ENCODE data around the gene NYNRIN.
"Not testable (repeated sequence)": the region's sequence is repeated elsewhere in the genome, so short reads cannot be mapped to it uniquely, and the experiment has no call there.

Gene NYNRIN

DNA sequence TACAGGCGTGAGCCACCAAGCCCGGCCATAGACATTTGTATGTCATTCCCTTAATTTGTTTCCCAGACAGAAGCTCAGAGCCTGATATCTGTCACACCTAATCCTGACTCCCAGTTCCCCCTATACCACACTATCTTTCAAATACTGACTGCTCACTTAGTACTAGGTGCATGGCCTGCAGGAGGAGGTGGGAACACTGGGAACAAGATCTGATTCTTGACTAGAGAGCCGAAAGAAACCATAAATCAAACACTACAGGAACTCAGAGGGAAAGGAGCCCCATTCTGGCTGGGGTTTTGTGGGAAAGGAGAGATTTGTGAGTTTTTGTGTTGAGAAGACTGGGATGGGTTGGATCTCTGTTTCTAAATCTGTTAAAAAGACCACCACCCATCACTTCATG, 35.9 kb downstream of the NYNRIN start:
- no peak for DNase-seq

DNA sequence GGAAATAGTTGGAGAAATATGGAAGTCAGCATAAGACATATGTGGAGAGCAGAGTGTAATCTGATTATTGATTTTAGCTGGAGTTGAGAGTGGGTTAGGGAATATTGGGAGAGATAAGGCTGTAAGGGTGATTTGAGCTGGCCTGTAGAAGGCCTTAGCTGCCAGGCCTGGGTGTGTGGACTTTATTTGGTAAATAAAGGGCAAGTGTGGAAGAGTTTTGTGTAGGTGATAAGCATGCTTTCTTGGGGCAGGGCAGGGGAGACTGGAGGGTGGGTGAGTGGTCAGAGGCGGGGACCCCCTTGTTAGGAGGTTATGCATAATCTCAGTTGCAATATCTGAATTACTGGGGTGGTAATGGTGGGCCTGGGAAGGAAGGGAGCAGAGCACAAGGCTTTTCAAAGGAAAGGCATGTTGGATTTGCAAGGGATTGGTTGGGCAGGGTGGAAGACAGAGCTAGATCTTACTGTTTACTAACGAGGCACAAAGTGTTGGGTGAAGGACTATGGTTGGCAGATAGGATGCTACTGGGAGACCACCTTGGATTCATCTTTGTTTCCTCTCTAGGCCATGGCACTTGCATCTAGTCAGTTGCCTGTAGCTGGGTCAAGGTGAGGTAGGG, 36.5 kb downstream of the NYNRIN start:
- DNase-seq: no peak

DNA sequence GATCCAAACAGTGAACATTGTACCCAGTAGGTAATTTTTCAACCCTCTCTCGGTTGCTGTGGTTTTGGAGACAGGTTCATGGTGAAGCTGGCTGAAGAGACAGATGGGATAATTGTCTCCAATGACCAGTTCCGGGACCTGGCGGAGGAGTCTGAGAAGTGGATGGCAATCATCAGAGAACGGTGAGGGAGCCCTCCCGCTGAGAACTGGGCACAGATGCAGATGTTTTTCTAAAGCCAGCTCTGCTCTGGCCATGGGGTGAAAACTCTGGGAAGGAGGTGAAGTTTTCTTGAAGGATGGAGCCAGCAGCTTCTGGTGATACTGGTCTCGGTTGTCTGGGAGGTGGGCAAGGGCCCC, 37.2 kb downstream of the NYNRIN start:
- DNase-seq: no peak

DNA sequence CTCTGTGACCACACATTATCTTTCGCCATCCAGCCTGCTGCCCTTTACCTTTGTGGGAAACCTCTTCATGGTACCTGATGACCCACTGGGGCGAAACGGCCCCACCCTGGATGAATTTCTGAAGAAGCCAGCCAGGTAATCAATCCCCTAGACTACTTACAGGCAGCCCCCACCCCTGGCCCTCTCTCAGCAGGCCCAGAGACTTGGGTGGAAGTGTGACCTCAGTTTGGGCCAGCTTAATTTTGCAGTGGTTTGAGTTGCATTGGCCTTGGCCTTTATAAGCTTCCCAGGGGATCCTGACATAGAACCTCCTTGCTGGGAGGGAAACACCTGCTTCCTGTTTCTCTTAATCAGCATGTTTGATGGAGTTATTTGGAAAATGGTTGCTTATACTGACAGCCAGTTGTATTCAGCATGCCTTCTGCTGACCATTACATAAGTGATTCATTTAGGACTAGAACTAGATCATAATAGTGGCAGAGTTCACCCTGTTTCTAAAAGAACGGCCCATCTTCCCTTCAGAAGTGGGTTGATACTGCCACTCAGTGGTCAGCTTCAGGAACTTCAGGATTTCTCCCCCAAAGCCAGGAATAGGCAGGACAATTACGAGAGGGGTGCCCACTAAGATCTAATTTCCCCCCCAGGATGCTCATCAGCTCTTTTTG, 37.7 kb downstream of the NYNRIN start:
- DNase-seq: no peak

DNA sequence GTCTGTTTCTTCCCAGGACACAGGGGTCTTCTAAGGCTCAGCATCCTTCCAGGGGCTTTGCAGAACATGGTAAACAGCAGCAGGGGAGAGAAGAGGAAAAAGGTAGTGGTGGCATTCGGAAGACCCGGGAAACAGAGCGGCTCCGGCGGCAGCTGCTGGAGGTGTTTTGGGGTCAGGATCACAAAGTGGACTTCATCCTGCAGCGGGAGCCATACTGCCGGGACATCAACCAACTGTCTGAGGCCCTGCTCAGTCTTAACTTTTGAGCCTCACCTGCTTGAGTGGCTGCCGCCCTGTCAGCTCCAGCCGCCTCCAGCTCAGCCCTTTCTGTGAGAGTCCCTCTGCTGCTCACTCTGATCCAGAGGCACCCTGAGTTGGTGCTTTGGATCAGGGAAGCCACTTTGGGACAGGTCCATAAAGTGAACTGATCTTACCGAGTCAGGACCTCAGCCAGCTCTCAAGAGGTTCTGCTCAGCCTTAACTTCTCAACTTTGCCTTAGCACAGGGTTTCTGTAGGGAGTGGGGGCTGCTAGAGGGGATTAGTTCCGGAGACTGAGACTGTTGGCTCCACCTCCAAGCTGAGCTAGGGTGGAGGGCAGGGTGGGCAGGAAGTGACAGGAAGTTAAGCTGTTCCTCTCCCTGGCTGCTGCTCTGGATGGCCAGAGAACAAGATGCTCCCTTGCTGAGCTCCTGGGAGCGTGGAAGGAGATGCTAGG, 38.4 kb downstream of the NYNRIN start:
- DNase-seq: no peak

DNA sequence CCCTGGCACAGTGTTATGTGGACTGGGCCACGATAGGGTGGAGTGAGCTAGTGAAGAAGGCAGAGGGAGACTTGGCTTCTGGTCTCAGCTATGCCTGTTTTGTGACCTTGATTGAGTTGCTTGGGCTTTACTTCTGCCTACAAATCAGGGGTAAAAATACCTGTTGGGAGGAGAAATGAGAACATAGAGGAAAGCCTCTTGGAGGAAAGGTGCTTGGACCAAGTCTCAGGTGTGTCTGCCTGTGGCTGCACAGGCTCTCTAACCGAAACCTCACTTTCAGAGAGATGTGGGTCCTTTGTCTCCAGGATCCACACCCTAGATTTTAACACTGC, 38.9 kb downstream of the NYNRIN start:
- DNase-seq: no peak

DNA sequence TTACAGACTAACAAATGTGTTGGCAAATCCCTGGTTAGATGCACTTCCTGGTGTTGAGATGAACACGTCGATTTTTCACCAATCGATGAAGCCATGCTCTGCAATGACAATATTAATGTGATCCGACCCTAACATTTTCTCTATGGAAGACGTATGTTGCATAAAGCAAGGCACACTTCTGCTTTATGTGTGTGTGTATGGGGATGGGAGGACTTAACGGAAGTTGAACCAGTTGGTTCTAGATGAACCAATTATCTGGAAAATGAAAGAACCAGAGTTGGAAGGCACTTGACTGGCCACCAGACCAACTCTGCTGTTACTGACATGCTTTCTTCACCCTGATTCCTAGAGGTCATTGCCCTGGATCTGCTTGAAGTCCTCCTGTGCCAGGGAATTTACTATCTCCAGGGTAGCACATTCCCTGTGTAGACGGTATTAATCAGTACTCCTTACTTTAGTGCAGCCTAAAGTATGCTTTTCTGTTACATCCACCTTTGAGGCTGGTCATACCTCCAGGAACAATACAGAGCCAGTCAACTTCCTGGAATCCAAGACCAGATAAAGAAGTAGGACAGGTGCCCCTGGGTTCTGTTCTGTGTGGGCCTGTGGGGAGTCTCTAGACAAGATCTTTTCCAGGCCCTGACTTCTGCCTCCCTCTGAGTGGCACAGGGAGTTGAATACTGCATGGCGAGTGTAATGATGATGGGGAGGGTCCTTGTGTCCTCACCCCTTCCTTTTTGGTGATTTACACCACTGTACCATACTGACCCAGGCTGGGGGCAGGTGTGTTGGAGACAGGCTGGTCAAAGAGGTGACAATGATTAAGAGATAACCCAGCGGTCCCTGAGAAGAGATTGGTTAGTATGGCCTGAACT, 39.7 kb downstream of the NYNRIN start:
- DNase-seq: no peak

DNA sequence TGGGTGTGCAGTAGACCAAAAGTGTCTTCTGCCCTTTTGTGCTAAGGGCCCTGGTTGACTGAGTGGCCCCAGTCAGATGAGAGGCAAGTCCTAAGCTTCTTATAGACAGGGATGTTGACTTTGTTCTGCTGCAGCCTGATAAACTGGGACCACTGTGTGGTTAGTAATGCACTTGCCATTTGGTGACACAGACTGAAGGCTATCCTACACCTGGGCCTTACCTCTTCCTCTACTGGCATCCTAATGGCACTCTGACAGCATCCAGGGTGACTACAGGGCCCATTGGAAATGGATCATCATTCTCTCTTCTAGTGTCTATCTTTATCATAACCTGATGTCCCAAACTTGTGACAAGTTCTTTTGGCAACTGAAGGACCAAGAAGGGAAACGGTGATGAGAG, 40.5 kb downstream of the NYNRIN start:
- no peak for DNase-seq

DNA sequence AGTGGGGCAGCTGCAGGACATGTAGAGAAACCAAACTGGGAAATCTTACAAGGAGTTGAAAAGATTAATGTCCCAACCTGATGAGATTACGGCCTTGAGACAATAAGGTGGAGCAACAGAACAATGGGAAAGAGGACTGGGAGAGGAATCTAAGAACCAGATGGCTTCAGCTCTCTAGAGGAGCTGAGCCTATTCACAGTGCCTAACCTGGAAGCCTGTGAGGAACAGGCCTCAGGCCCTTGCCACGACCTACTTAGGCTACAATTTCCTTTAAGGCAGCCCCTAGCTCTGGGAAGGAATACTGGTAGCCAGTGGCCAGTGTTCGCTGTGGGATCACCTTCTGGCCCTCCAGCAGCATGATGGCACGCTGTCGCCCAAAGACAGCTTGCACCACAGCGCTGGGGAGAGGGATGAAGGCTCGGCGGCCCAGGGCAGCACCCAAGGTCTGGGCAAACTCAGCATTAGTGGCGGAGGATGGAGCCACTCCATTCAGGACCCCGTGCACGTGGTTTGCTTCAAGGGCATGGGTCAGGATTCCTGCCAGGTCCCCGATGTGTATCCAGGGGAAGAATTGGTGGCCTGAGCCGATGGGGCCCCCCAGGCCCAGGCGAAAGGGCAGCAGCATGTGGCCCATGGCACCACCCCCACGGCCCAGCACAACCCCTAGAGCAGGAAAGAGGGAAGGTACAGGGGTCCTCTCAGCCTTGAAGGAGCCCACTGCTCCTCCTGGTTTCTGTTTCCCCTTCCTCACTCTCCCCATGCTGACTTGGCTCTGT, 41.2 kb downstream of the NYNRIN start:
- no peak for DNase-seq

DNA sequence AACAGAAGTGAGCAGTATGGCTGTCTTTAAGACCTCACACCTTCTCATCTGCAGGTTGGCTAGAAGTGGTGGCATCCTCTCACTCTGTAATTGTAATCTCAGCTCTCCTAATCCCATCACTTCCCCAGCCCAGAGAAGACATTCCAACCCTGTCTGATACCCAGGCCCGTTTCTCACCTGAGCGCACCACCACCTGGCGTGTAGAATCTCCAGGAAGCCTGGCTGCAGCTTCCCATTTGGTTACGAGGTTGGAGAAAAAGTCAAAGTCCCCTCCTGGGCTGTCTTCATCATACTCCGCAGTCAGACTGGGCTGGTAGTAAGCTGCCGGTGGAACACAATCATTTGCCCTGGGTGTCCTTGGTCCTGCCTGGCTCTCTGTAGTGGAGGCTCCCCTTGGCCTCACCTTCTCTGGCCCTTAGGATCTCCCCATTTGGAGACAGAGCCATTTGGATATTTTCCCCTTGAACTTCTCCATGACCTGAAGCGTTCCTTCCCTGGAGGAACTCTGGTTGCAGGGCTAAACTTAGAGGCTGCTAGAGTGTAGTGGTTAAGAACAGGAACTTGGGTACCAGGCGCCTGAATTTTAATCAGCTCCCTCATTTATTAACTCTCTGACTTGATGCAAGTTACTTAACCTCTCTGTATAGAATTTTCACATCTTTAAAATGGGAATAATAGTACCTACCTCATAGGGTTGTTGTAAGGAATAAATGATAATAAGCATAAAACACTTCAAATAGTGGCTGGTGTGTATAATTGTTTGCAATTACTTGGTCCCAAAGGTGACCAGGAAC, 42.0 kb downstream of the NYNRIN start:
- no peak for DNase-seq

DNA sequence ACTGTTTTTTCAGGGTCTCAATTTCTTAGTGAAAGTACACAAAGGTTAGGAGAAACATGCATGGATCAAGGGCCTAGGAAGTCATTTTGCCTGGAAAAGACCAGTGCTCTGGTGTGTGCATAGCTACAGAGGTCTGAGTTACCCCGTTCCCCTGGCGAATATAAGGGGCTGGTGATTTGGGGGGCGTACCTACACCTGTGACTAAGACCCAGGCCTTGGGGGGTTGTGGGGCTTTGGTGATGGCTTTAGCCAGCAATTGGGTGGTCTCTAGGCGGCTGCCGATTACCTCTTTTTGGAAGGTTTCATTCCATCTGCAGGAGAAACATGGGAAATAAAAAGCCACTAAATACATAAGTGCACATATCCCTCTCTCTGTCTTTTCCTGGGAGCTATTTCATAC, 42.7 kb downstream of the NYNRIN start:
- no peak for DNase-seq

DNA sequence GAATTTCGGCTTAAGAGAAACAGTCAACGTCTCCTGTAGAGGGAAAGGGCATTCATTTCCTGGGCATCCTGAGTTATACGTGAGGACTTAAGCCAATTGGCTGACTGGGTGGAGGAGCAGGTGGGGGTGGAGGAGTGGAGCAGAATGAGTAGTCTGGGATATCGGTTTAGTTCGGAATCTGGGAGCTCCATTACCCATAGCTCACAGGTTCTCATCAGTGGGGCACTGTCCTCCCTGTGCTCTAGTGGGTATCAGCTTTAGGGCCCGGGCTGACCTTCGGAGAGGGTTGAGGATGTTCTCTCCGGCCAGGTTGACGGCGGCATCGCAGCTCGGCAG, 43.1 kb downstream of the NYNRIN start:
- DNase-seq: no peak

DNA sequence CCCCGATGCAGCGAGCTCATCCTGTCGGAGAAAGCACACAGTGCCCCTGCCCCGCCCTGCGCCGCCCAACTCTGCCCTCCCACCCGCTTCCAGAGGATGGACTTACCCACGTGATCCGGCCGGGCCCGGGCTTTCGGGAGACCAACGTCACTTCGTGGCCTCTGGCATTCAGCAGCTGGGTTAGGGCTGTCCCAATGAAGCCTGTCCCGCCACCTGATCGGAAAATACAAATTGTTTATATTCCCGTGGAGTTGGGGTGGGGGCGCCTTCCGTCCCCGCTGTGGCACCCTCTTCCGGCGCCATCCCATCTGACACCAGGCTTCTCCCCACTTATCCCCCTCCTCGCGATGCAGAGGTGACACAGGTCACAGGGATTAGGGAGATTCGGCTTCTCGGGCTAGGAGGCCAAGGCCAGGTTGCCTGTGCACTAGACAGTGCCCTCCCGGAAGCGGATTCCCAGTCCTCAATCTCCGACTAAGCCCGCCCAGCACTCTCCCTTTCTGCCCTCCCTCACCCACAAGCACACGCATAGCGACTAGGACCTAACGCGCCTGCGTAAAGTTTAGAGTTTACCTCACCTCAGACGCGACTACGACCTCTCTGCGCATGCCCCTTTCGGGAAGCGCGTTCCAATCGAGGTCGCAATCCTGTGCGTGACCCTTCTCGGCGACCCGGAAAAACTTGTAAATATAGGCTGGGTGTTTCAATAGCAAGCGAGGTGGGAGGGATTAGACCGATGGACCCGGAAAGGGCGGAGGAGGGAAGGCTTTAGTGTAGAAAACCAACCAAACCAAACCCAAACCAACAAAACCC, 43.6 kb downstream of the NYNRIN start, which contains the start of gene SDR39U1:
SDR39U1 (minus strand) TSS at position 537 of the 813 bp plus-strand sequence; CDS start at position 530, 7 bp downstream.
- DNase-seq: peak; percentile 89

DNA sequence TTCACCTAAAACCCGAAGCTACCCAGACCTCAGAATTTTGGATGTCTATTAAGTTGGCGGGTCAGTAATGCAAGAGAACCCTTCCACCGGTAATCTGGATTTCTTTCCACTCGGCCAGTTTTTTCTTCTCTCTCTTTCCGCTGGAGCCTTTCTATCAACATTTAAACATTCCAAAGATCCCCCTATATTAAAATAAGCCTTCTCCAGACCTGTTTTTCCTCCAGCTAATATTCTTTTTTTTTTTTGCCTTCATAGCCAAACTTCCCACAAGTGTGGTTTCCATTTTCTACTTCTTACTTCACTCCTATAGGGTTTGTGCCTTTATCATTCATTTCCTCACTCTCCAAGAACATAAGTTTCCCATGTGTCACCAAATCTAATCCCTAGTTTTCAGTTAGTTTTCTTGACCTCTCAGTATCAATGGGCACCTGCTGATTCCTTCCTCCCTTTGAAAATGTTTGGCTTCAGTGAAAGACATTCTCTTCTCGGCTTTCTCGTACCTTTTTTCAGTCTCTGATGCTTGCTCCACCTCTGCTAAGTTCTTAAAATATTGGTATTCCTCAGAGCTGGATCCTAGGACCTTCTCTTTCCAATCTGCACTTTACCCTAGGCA, 44.4 kb downstream of the NYNRIN start:
- no peak for DNase-seq

DNA sequence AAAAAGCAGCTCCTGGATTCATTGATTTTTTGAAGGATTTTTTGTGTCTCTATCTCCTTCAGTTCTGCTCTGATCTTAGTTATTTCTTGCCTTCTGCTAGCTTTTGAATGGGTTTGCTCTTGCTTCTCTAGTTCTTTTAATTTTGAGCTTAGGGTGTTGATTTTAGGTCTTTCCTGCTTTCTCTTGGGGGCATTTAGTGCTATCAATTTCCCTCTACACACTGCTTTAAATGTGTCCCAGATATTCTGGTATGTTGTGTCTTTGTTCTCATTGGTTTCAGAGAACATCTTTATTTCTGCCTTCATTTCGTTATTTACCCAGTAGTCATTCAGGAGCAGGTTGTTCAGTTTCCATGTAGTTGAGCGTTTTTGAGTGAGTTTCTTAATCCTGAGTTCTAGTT, 52.0 kb downstream of the NYNRIN start:
- DNase-seq: not testable (repeated sequence)

DNA sequence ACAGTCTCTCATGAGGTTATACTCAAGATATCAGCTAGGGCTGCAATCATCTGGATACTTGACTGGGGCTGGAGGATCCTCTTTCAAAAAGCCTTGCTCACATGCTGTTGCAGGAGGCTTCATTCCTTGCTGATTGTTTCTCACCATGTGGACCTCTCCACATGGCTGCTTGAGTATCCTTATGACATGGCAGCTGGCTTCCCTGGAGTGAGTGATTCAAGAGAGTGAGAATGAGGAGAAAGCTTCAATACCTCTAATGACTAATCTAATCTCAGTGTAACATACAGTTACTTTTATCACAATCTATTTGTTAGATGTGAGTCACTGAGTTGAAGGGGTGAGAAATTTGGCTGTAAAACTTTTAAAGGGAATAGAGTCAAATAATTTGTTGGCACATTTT, 58.2 kb downstream of the NYNRIN start:
- DNase-seq: no peak

DNA sequence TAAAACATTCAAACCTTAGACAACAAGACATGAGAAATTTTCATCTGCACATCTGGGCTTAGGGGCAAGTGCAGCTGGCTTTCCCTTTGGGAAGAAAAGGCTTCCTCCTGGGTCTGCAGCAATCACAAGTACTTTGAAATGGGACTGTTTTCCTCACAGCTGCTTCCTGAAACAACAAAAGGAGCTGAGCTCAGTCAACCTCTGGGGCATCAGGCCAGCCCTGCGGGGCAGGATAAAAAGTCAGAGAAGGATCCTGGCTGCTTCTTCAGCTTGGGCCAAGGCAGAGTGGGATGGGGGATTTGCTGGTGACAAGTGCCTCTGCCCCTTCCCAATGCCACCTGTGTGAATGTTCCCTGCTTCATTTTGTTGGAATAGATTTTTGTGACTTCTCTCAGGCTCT, 59.9 kb downstream of the NYNRIN start:
- no peak for DNase-seq

DNA sequence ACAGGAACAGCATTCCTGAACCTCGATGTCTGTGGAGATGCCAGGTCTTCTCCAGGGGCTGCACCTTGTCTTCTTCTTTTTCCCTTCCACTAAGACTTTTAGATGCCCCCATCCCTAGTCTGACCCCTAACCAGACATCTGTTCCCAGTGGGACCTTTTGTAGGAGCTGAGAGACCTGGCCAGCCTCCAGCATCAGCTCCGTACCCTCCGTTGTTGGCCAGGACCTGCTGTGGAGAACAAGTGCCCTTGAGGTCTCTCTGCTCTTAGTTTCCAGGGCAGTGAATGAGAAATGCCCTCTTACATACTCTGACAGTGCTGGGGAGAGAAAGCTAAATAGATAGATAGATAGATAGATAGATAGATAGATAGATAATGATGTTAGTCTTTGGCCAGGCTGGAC, 60.5 kb downstream of the NYNRIN start:
- DNase-seq: no peak

DNA sequence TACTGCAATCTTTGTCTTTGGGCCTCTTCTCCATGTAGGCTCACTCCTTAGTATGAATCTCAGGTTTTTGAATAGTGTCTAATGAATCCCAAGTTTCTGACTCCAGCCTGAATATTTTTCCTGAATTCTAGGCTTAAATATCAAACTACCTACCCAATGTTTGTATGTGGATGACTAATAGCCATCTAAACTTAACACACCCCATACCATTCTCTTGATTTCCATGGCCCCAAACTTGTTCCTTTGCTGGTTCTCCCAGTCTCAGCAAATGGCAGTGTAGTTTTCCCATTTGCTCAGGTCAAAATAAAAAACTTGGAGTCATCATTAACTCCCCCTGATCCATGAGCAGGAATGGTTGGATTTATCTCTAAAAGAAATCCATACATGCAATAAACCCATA, 62.5 kb downstream of the NYNRIN start:
- DNase-seq: no peak

All from T-helper 9 cell (primary cell).